ENCODE results near the gene P3H1.

Gene P3H1

GRCh38 chr1:42698081-42698813 is 68.6 kb downstream of the P3H1 start:
- H3K79me2 ChIP-seq (ENCODE audit: control insufficient read depth, insufficient read depth, low read length): peaks cover 45% of the 10 kb centered on the region
- no CpG with 5 or more reads among the region's 4 CpGs for WGBS (ENCODE audit: extremely low coverage, insufficient coverage, low lambda C conversion rate)
- no peak overlapping the region for H3K9ac ChIP-seq (ENCODE audit: low read length)
- H4K5ac ChIP-seq (ENCODE audit: low read length): no peak overlapping the region
- peaks cover 11% of the 10 kb centered on the region for H3K79me1 ChIP-seq (ENCODE audit: low read length)
- H3K27me3 ChIP-seq (ENCODE audit: insufficient read depth, low read length, poor library complexity): no peaks in the 10 kb centered on the region
- no peak overlapping the region for H2BK15ac ChIP-seq (replicated peaks; ENCODE audit: low read depth)
- no peak overlapping the region for H2BK5ac ChIP-seq (ENCODE audit: low read length)
- H3K36me3 ChIP-seq (ENCODE audit: control insufficient read depth, insufficient read depth, low read length): peaks cover 14% of the 10 kb centered on the region
- no peak overlapping the region for H3K18ac ChIP-seq (ENCODE audit: low read length)
- H3K4ac ChIP-seq (ENCODE audit: low read depth, low read length): no peak overlapping the region
- no peak overlapping the region for H3K4me2 ChIP-seq (ENCODE audit: low read length)
- DNase-seq: no peak
- H3K4me3 ChIP-seq (ENCODE audit: low read length): no peak overlapping the region
- no peak overlapping the region for H2AK5ac ChIP-seq (ENCODE audit: low read length)
- H2BK120ac ChIP-seq (ENCODE audit: low read depth, low read length): no peak overlapping the region
- no peak overlapping the region for H3K23ac ChIP-seq (ENCODE audit: low read length)
- H4K8ac ChIP-seq (ENCODE audit: low read depth, low read length): no peak overlapping the region
- H3K4me1 ChIP-seq (ENCODE audit: control insufficient read depth, low read depth, low read length): no peaks in the 10 kb centered on the region
- no peak overlapping the region for H3K27ac ChIP-seq (ENCODE audit: low read depth, low read length)
- no peak overlapping the region for H3K56ac ChIP-seq (ENCODE audit: low read length)

Data from mesendoderm (in vitro differentiated cells).